OCI-LY7 (cell line): ENCODE data around the gene UVRAG. TPM values are rescaled to one million over a fixed set of nuclear protein-coding genes. Genes with fewer than 3 reads are reported as not detected.

Experiments
- BruUV-seq: library from RNA; stranded (reverse); fragments of 400-500 nt; replicated peaks from 2 replicates; lab custom pipeline; 2021; lab: Mats Ljungman, UMichigan
- CTCF ChIA-PET: fragments of 300-600 bp; sonication (Branson Sonifier 250); formaldehyde crosslinking; loops from one replicate; lab custom pipeline; 2022; ENCODE audit warnings: antibody characterized with exemption; ENCODE audit not compliant: unreplicated experiment; lab: Charles Lee
- POLR2A ChIA-PET: fragments of 300-600 bp; sonication (Branson Sonifier 250); formaldehyde crosslinking; loops from one replicate; lab custom pipeline; 2022; ENCODE audit warnings: antibody characterized with exemption; lab: Charles Lee
- DNase-seq: peaks from one replicate; pipeline ENCODE4 v3.0.0-alpha.2; 2015; ENCODE audit warnings: low spot score
- H2AFZ ChIP-seq: fragments of 200-600 bp; sonication (generic), shearing (Covaris generic); 2 replicates; pipeline ENCODE4 v1.6.1; 2014; ENCODE audit warnings: mild to moderate bottlenecking, antibody characterized with exemption, low read length, moderate library complexity
- H3K27ac ChIP-seq: fragments of 200-600 bp; sonication (generic); 2 replicates; pipeline ENCODE4 v1.5.1; 2014; ENCODE audit warnings: mixed run types, low read depth, mild to moderate bottlenecking, moderate library complexity, low read length, inconsistent platforms; ENCODE audit not compliant: poor library complexity, severe bottlenecking
- H3K36me3 ChIP-seq: fragments of 200-600 bp; sonication (generic); 2 replicates; pipeline ENCODE4 v1.6.1; 2014; ENCODE audit warnings: mild to moderate bottlenecking, antibody characterized with exemption, low read length, moderate library complexity, mixed read lengths; ENCODE audit not compliant: insufficient read depth
- H3K4me1 ChIP-seq: fragments of 200-600 bp; sonication (generic); 2 replicates; pipeline ENCODE4 v1.5.1; 2014; ENCODE audit warnings: mild to moderate bottlenecking, low read length; ENCODE audit not compliant: insufficient read depth, poor library complexity, severe bottlenecking
- H3K4me2 ChIP-seq: fragments of 200-600 bp; sonication (generic); 2 replicates; pipeline ENCODE4 v1.6.1; 2014; ENCODE audit warnings: mild to moderate bottlenecking, low read length
- H3K4me3 ChIP-seq: fragments of 200-600 bp; sonication (generic); 2 replicates; pipeline ENCODE4 v1.5.1; 2014; ENCODE audit warnings: mild to moderate bottlenecking, low read depth, low read length; ENCODE audit not compliant: poor library complexity, severe bottlenecking
- H3K79me2 ChIP-seq: fragments of 200-600 bp; sonication (generic); 2 replicates; pipeline ENCODE4 v1.6.1; 2016; ENCODE audit warnings: low read depth, mild to moderate bottlenecking, low read length, moderate library complexity, mixed read lengths; ENCODE audit not compliant: insufficient read depth
- H3K9me2 ChIP-seq: fragments of 200-600 bp; sonication (generic); 2 replicates; pipeline ENCODE4 v1.6.1; 2016; ENCODE audit warnings: mild to moderate bottlenecking, low read length, mixed read lengths; ENCODE audit not compliant: insufficient read depth
- H3K9me3 ChIP-seq: fragments of 200-600 bp; sonication (generic); 2 replicates; pipeline ENCODE4 v1.6.1; 2014; ENCODE audit warnings: mild to moderate bottlenecking, mixed run types, low read length, mixed read lengths
- H4K20me1 ChIP-seq: fragments of 200-600 bp; sonication (generic); 2 replicates; pipeline ENCODE4 v1.6.1; 2014; ENCODE audit warnings: mild to moderate bottlenecking, antibody characterized with exemption, low read length, moderate library complexity, mixed read lengths; ENCODE audit not compliant: insufficient read depth
- CTCF ChIP-seq: fragments of 200-600 bp; sonication (generic); conservative IDR thresholded peaks from 2 replicates; pipeline ENCODE4 v1.5.1; 2014; ENCODE audit warnings: mild to moderate bottlenecking, antibody characterized with exemption, low read length, moderate library complexity, mixed read lengths
- EZH2phosphoT487 ChIP-seq: fragments of 200-600 bp; sonication (generic); IDR thresholded peaks from 2 replicates; pipeline ENCODE4 v1.6.1; 2018; ENCODE audit warnings: low read depth, borderline replicate concordance, mild to moderate bottlenecking, mixed run types, antibody characterized with exemption, low read length, moderate library complexity, mixed read lengths
- intact Hi-C: fragments of 100-400 bp; cut with micrococcal nuclease; formaldehyde crosslinking; loops from one replicate; pipeline ENCODE4 v1.10.0; 2022; ENCODE audit not compliant: unreplicated experiment
- total RNA-seq, 2 experiments: library from RNA; depleted of rRNA in 1 of 2; stranded (reverse); fragments of >200 nt in 1 of 2; shearing (Covaris generic) in 1 of 2; gene quantifications; 2 replicates each; pipeline ENCODE4 v1.2.3, GENCODE V29; 2014 to 2022

The UVRAG gene
- total RNA-seq, 2 experiments from 2014 or later: 43.7 to 73.3 TPM

GRCh38 chr11:75862437-75862836 lies 47.4 kb downstream of the UVRAG start:
- POLR2A ChIA-PET: interaction anchor here (1.1 to 2.9 kb wide), 2 partner anchors 12 to 49 kb away, joined by 3 to 14 read pairs; no protein-coding TSS in a partner anchor
- H3K4me1 ChIP-seq: peaks cover 2% of the 10 kb centered on the region
- peaks cover 5% of the 10 kb centered on the region; the same call in 1 of the 2 replicates for H3K9me3 ChIP-seq
- H2AFZ ChIP-seq: no peak overlapping the region
- H3K9me2 ChIP-seq: no peaks in the 10 kb centered on the region
- H3K4me3 ChIP-seq: no peak overlapping the region
- peaks cover 76% of the 10 kb centered on the region for H3K36me3 ChIP-seq
- DNase-seq: no peak
- TF ChIP-seq EZH2phosphoT487 (no peak), CTCF (no peak)
- CTCF ChIA-PET: no interaction called here
- H3K79me2 ChIP-seq: peaks cover 57% of the 10 kb centered on the region
- intact Hi-C loops: no loop called here
- no TSS peak for BruUV-seq
- no peak overlapping the region for H3K27ac ChIP-seq
- H3K4me2 ChIP-seq: no peak overlapping the region
- H4K20me1 ChIP-seq: peaks cover 7% of the 10 kb centered on the region; the same call in 1 of the 2 replicates

GRCh38 chr11:75867778-75868374 lies 52.9 kb downstream of the UVRAG start:
- no peak overlapping the region for H3K27ac ChIP-seq
- no peaks in the 10 kb centered on the region for H3K9me3 ChIP-seq
- peaks cover 46% of the 10 kb centered on the region for H3K79me2 ChIP-seq
- no peak overlapping the region for H3K4me3 ChIP-seq
- H3K4me2 ChIP-seq: no peak overlapping the region
- intact Hi-C loops: loop anchor here (1.0 to 5.0 kb wide), 3 partner anchors 51 to 146 kb away; no protein-coding TSS in a partner anchor
- H4K20me1 ChIP-seq: peaks cover 19% of the 10 kb centered on the region; the same call in 1 of the 2 replicates
- peaks cover 36% of the 10 kb centered on the region for H3K36me3 ChIP-seq
- DNase-seq: peak; percentile 76
- TF ChIP-seq EZH2phosphoT487: no peak
- TF ChIP-seq CTCF: peak; percentile 96
- CTCF ChIA-PET: interaction anchor here (1.1 to 1.9 kb wide), 2 partner anchors 31 to 65 kb away, joined by 4 to 7 read pairs; no protein-coding TSS in a partner anchor
- no peaks in the 10 kb centered on the region for H3K9me2 ChIP-seq
- no TSS peak for BruUV-seq
- no peak overlapping the region for H2AFZ ChIP-seq
- peaks cover 21% of the 10 kb centered on the region for H3K4me1 ChIP-seq
- POLR2A ChIA-PET: interaction anchor here (0.6 to 2.2 kb wide), 5 partner anchors 12 to 65 kb away, joined by 3 to 12 read pairs (median 8); no protein-coding TSS in a partner anchor

DNA sequence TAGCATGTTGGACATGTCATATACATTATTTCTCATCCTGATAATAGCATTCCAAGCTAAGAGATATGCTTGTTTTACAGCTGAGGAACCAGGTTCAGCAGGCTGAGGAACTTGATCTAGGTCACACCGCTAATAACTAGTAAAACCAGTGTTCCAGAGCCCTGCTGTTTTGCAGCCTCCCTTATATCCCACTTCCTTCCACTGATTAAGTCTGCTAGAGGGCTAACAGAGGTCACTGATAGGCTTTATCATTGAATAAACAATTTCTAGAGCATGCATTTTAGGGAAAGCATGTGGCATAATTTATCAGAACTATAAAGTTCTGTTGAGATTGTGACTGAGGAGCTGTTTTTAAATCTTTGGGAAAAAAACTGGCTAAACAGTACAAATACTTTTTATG lies 54.0 kb downstream of the UVRAG start:
- no peak overlapping the region for H2AFZ ChIP-seq
- peaks cover 25% of the 10 kb centered on the region; the same call in 1 of the 2 replicates for H4K20me1 ChIP-seq
- no peak for DNase-seq
- no peak overlapping the region for H3K4me3 ChIP-seq
- no TSS peak for BruUV-seq
- no peak overlapping the region for H3K4me2 ChIP-seq
- no peak overlapping the region for H3K27ac ChIP-seq
- H3K79me2 ChIP-seq: peaks cover 57% of the 10 kb centered on the region
- ChIA-PET CTCF (interaction anchor here (1.9 kb wide), 1 partner anchor 66 kb away, joined by 7 read pairs; no protein-coding TSS in a partner anchor), POLR2A (interaction anchor here (0.8 to 2.2 kb wide), 3 partner anchors 30 to 66 kb away, joined by 3 to 8 read pairs (median 4); no protein-coding TSS in a partner anchor)
- peaks cover 31% of the 10 kb centered on the region for H3K36me3 ChIP-seq
- peaks cover 32% of the 10 kb centered on the region for H3K4me1 ChIP-seq
- TF ChIP-seq EZH2phosphoT487: no peak
- no peak for TF ChIP-seq CTCF
- intact Hi-C loops: loop anchor here (5.0 kb wide), 1 partner anchor 147 kb away; no protein-coding TSS in a partner anchor
- H3K9me3 ChIP-seq: no peaks in the 10 kb centered on the region
- H3K9me2 ChIP-seq: no peaks in the 10 kb centered on the region
